Lung (tissue), 12 donors: ENCODE data around the gene C5orf63. TPM values are rescaled to one million over a fixed set of nuclear protein-coding genes. Genes with fewer than 3 reads are reported as not detected.
"Not testable (repeated sequence)": the region's sequence is repeated elsewhere in the genome, so short reads cannot be mapped to it uniquely, and the experiment has no call there.

ENCODE experiments used
- ATAC-seq: fragments of 200-7000 bp; cut with Tn5 transposase; one replicate; pipeline ENCODE4 v1.9.1; 2020; ENCODE audit warnings: moderate number of reproducible peaks; ENCODE audit not compliant: insufficient read depth, low FRiP score
- DNase-seq, 3 donors: peaks; one replicate each; pipeline ENCODE4 v3.0.0-alpha.2; 2013 to 2017
- H3K27ac ChIP-seq, 2 donors: one replicate each; pipeline ENCODE4 v1.5.1; 2013; ENCODE audit warnings: mild to moderate bottlenecking in 2 of 2, moderate library complexity in 2 of 2, control low read depth in 1 of 2, inconsistent platforms in 1 of 2, low read depth in 1 of 2, low read length in 1 of 2
- H3K27me3 ChIP-seq, 3 donors: one replicate each; pipeline ENCODE4 v1.5.1; 2013; ENCODE audit warnings: low read length in 2 of 3; ENCODE audit not compliant: control insufficient read depth in 3 of 3, insufficient read depth in 3 of 3
- H3K36me3 ChIP-seq, 4 donors: one replicate each; pipeline ENCODE4 v1.5.1; 2013; ENCODE audit warnings: low read length in 4 of 4, mild to moderate bottlenecking in 1 of 4, moderate library complexity in 1 of 4; ENCODE audit not compliant: control insufficient read depth in 4 of 4, insufficient read depth in 4 of 4
- H3K4me1 ChIP-seq, 5 donors: one replicate each; pipeline ENCODE4 v1.5.1; 2013; ENCODE audit warnings: low read length in 5 of 5, mild to moderate bottlenecking in 2 of 5, moderate library complexity in 1 of 5; ENCODE audit not compliant: control insufficient read depth in 5 of 5, insufficient read depth in 5 of 5
- H3K4me3 ChIP-seq: one replicate; pipeline ENCODE4 v1.5.1; 2013; ENCODE audit warnings: mild to moderate bottlenecking, control low read depth, moderate library complexity
- H3K9ac ChIP-seq, 2 donors: one replicate each; pipeline ENCODE4 v1.5.1; 2013; ENCODE audit warnings: low read length in 2 of 2, control low read depth in 1 of 2; ENCODE audit not compliant: insufficient read depth in 1 of 2
- H3K9me3 ChIP-seq, 4 donors: one replicate each; pipeline ENCODE4 v1.5.1; 2013; ENCODE audit warnings: low read length in 3 of 4, mild to moderate bottlenecking in 1 of 4, moderate library complexity in 1 of 4; ENCODE audit not compliant: control insufficient read depth in 4 of 4, insufficient read depth in 3 of 4
- CTCF ChIP-seq: IDR thresholded peaks from 2 replicates; pipeline ENCODE4 v1.5.1; 2012; ENCODE audit warnings: mild to moderate bottlenecking; ENCODE audit errors: control extremely low read depth, extremely low read depth
- WGBS, 2 donors: extraction: QIAGEN DNeasy Blood & Tissue Kit; methylation state at CpG; one replicate each; pipeline ENCODE4 v1.1.7; 2013; 5-methylcytosine and 5-hydroxymethylcytosine counted together
- polyA plus RNA-seq, 2 donors: library from polyadenylated mRNA; stranded (reverse); fragments of 200-250 nt; gene quantifications; one replicate each; pipeline ENCODE4 v1.2.1, GENCODE V29; 2013
- total RNA-seq, 2 donors: library from RNA; depleted of rRNA in 1 of 2; stranded (reverse); fragments of >200 nt in 1 of 2; gene quantifications; one replicate each; pipeline ENCODE4 v1.2.1, GENCODE V29; 2014 to 2021
- donor health status: control.
- donor health status: control.
- donor health status: Bipolar disorder and iron deficiency.
- donor health status: healthy.
- donor health status: DM: yes; HTN: yes; CAD: no.

Gene C5orf63
- total and polyA plus RNA-seq, 4 donors = 2.7 to 9.6 (median 5.8) TPM

DNA sequence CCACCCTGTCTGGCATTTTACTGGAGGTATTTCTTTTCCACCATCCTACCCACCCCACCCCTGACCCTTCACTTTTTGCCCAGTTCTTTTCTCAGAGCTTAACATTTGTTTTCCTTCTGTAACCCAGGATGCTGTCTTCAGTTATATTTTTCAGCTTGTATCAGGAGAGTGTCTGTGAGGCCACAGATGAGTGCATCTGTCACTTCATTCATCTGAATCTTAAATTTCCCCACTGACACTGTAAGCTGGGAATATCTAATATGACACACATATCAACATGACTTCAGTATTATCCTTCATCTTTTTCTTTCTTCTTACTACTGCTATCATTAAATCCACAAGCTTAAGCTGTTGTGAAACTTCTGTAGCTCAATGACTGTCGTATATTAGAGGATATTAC is 47.8 kb downstream of the C5orf63 start:
- Histone ChIP-seq H3K36me3 (no peaks in the 10 kb centered on the region), H3K4me3 (no peak overlapping the region), H3K27me3 (peaks cover 0 to 24% (median 13%) of the 10 kb centered on the region in 3 donors), H3K9ac (no peak overlapping the region), H3K9me3 (no peaks in the 10 kb centered on the region), H3K27ac (peak overlapping the region in 1 of 2 donors; percentile 40), H3K4me1 (peaks cover 0 to 23% (median 0%) of the 10 kb centered on the region in 5 donors)
- no peak for DNase-seq
- ATAC-seq = no peak
- no peak for TF ChIP-seq CTCF
- WGBS, 2 donors = 76 to 77% methylated on average over 1 of the region's 1 CpG

- Histone ChIP-seq H3K4me3 (no peak overlapping the region), H3K27me3 (peaks cover 0 to 21% (median 13%) of the 10 kb centered on the region in 3 donors), H3K27ac (peak overlapping the region in 1 of 2 donors; percentile 85), H3K36me3 (no peaks in the 10 kb centered on the region), H3K9me3 (no peaks in the 10 kb centered on the region), H3K9ac (no peak overlapping the region), H3K4me1 (peaks cover 0 to 26% (median 0%) of the 10 kb centered on the region in 5 donors)
- ATAC-seq = no peak
- WGBS, 2 donors = 74 to 86% methylated on average over 4 of the region's 4 CpGs
- DNase-seq = peak in 1 of 3 donors; percentile 30
- TF ChIP-seq CTCF = no peak
Observed at GRCh38 chr5:127024821-127025220, 48.5 kb downstream of the C5orf63 start.

- not testable (repeated sequence) for ATAC-seq, H3K9me3 ChIP-seq, H3K9ac ChIP-seq, DNase-seq, H3K4me3 ChIP-seq, H3K36me3 ChIP-seq
- 96 to 97% methylated on average over 7 of the region's 7 CpGs for WGBS, 2 donors
- Histone ChIP-seq H3K4me1 (peaks cover 0 to 32% (median 0%) of the 10 kb centered on the region in 5 donors), H3K27me3 (peaks cover 0 to 10% (median 3%) of the 10 kb centered on the region in 3 donors), H3K27ac (peak overlapping the region in 1 of 2 donors; percentile 85)
Observed at GRCh38 chr5:127023552-127024191, 49.6 kb downstream of the C5orf63 start.

DNA sequence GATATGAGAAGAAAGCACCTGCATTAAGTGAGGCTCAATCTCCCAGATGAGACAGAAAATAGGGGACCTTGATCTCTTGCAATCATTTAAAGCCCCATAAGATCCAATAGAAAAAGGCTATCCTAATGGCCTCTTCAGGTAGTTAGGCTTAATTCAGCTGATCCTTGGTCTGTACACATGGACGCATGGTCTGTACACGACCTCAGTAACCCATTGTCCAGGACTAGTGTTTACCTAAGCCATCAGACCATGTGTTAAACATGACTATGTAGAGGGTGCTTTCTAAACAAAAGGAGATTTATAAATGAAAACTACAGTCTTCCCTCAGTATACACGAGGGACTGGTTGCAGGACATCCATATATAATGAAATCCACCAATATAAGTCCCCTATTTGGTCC is 50.5 kb downstream of the C5orf63 start:
- Histone ChIP-seq H3K27ac (no peak overlapping the region), H3K9me3 (no peaks in the 10 kb centered on the region), H3K4me3 (no peak overlapping the region), H3K27me3 (peaks cover 0 to 4% (median 0%) of the 10 kb centered on the region in 3 donors), H3K36me3 (no peaks in the 10 kb centered on the region), H3K9ac (no peak overlapping the region), H3K4me1 (peaks cover 0 to 32% (median 0%) of the 10 kb centered on the region in 5 donors)
- WGBS, 2 donors = 71 to 84% methylated on average over 3 of the region's 3 CpGs
- TF ChIP-seq CTCF = no peak
- DNase-seq (no peak), ATAC-seq (no peak)
